ENCODE data around the gene CDH1.

Gene CDH1

DNA sequence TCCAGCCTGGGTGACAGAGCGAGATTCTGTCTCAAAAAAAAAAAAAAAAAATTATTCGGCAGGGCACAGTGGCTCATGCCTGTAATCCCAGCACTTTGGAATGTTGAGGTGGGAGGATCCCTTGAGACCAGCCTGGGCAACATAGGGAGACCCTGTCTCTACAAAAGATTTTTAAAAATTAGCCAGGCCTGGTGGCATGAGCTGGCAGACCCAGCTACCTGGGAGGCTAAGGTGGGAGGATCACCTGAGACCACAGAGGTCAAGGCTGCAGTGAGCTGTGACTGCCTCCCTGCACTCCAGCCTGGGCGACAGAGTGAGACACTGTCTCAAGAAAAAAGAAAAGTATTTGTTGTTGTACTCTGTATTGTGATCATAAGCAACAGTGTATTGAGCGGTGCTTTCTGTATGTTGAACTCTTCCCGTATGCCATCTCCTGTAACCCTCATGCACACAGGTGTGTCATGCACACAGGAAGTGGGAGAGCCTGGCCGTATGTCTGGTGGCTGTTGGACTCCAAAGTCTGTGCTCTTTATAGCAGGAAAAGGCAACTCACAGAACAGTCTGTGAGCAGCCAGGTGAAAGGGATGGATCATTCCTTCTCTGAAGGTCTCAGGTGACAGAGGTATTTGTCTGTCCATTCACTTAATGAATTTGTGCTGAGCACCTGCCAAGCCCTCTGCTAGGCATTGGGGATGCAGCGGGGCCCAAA lies 17.1 kb downstream of the CDH1 start:
- intact Hi-C loops (cut with DNase I): no loop called here
- DNase-seq: no peak

DNA sequence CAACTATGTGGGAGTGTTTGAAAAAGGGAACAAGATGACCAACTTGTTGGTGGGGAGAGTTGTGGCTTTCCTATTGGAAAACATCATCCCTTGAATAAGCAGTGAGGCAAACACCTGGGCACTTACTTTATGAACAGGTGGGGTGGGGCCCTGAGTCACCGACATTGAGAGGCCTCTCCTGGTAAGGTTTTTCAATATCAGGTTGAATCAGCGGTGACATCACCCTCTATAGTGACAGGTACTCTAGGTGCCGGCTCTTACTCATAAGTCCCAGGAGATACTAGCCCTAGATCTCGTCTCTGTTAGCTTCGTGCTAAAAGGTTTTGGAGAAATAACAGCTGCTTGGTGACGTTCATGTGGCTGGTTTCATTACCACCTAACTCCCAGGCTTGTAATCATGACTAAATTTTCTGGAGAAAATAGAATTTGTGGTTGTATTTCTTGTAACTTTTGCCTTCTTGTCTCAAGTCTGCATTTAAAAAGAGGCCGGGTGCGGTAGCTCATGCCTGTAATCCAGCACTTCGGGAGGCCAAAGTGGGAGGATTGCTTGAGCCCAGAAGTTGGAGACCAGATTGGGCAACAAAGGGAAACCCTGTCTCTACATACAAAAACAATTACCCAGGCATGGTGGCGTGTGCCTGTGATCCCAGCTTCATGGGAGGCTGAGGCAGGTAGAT lies 19.3 kb downstream of the CDH1 start:
- intact Hi-C loops (cut with DNase I): no loop called here
- DNase-seq: no peak

DNA sequence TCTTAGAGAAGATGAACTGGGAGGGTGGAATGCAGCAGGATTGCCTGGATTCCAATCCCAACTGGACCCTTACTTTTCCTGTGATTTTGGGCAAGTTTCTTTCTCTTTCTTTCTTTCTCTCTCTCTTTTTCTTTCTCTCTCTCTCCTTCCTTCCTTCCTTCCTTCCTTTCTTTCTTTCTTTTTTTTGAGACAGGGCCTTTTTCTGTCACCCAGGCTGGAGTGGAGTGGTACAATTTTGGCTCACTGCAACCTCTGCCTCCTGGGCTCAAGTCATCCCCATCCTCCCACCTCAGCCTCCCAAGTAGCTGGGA lies 20.5 kb downstream of the CDH1 start:
- no peak for DNase-seq
- intact Hi-C loops (cut with DNase I): no loop called here

DNA sequence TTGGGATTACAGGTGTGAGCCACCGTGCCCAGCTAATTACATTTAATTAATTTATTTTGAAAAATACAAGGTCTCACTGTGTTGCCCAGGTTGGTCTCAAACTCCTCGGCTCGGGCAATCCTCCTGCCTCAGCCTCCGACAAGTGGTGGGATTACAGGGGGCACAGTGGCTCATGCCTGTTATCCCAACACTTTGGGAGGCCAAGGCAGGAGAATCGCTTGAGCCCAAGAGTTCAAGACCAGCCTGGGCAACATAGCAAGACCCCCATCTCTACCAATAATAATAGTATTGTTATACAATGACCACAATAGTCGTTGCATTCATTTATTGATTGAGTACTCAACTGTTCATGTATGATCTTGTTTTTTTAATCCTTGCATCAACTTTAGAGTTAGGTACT lies 22.0 kb downstream of the CDH1 start:
- intact Hi-C loops (cut with DNase I): no loop called here
- no peak for DNase-seq

DNA sequence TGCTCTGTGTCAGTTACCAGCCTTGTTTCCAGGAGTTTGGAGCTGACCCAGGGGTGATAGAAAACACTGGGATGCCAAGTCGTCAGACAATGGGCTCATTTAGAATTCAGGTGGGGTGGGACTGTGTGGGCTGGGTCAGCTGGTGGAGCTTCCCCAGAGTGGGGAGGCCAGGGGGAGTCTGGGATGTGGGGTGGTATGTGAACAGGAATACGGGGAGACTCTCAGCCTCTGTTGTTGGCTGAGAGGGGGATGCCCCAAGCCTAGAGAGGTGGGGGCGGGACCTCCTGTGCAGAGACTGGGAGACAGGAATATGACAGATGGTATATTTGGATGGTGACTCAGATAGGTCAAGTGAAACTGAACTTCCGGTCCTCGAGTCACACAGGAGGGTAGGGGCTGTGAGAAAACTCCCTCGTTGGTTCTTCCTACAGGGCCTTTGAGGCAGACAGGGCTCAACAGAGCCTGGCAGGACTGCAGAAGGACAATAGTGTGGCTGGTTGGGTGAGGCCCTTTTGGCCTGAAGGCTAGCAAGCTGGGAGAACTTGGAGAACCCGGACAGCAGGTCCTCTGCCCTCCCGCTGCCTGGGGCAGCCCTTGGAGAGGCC lies 23.7 kb downstream of the CDH1 start:
- intact Hi-C loops (cut with DNase I): no loop called here
- peak in 41 of 42 donors; percentile 11 to 89 (median 67) for DNase-seq

DNA sequence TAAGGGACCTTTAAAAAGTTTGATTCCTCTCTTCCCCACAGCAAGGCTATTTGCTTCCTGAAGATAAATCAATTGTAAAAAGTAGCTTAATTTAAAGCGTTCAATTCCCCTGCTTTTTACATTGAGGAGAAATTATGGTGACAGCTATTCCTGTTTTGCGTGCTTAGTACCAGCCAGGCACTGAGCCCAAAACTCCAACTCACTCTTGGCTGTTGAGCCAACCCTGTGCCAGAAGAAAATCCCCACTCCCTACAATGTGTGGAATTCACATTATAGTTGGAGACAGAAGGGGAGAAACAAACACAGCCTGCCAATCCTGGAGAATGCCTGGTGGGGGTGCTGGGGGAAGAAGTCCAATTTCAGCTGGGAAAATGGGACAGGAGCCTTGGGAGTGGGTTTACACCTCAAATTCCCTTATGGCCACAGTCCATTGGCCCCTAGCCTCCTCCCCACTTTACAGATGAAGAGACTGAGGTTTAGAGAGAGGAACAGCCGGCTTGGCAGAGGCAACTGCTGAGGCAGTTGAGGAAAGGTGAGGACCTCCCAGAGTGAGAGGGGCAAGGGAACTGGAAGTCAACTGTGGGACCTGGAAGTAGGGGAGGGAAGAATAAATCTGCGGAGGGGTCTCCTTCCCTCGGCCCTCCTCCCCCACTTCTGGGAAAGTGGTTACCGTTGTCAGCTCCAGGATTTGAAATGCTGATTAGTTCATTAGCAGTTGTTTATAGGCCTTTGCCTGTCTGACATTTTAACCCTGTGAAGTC lies 26.1 kb downstream of the CDH1 start:
- intact Hi-C loops (cut with DNase I): no loop called here
- peak in 13 of 42 donors; percentile 27 to 71 (median 41) for DNase-seq

DNA sequence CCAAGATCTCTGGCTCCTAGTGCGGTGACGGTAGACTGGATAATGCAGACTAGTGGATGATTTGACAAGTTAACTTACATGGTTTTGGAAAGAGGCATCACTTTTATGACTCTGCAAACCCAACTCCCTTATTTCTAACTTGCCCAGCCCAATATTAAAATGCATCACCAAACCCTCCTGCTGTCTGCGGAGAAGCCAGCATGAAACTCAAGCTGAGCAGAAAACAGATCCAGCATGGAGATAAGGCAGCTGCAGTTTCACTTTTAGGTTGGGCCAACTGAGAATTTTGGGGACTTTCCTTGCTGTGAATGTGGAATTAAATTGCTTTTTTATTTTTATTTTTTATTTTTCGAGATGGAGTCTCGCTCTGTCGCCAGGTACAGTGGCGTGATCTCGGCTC lies 27.8 kb downstream of the CDH1 start:
- intact Hi-C loops (cut with DNase I): no loop called here
- no peak for DNase-seq

DNA sequence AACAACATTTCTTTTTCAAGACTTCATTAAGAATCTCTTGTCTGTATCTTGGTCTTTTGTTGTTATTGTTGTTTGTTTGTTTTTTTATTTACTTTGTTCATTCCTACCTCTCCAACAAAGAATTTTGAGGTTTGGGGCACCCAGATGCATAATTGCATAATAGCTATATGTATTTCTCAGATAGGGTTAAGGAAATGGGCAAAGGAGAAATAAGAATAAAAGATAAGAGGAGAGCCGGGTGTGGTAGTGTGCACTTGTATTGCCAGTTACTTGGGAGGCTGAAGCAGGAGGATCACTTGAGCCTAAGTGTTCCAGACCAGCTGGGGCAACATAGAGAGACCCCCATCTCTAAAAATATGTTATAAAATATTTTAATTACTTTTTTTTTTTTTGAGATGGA lies 30.5 kb downstream of the CDH1 start:
- intact Hi-C loops (cut with DNase I): no loop called here
- no peak for DNase-seq

DNA sequence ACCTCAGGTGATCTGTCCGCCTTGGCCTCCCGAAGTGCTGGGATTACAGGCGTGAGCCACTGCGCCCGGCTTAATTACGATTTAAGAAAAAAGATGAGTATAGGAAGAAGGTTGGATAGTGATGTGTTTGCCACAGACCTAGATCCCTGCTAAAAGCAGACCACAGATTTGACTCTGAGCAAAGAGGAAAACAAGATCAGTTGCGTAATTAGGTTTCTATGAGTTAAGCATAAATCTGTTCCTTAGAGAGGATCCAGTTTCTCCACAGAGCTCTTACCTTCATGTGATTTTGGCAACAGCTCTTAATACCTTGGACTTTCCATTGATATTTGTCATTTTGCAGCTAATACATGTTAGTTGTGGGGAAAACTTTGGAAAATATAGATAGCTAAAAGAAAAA lies 31.1 kb downstream of the CDH1 start:
- no peak for DNase-seq
- intact Hi-C loops (cut with DNase I): no loop called here

DNA sequence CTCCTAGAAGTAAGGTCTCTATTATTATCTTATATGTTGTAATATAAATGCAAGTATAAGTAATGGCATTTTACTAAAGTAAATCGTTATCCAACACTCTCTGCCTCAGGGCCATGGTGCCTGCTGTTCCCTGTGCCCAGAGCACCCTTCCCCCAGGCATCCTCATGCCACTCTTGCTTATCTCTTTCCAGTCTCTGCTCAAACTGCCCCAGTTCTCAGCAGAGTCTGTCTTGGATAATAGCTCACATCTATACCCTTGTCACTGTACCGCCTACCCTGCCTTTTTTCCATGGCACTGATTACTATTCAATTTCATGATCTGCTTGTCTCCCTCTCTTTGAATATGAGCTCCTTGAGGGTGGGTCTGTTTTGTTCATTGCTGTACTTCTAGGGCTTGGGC lies 31.7 kb downstream of the CDH1 start:
- peak in 2 of 42 donors; percentile 16 to 24 for DNase-seq
- intact Hi-C loops (cut with DNase I): no loop called here

DNA sequence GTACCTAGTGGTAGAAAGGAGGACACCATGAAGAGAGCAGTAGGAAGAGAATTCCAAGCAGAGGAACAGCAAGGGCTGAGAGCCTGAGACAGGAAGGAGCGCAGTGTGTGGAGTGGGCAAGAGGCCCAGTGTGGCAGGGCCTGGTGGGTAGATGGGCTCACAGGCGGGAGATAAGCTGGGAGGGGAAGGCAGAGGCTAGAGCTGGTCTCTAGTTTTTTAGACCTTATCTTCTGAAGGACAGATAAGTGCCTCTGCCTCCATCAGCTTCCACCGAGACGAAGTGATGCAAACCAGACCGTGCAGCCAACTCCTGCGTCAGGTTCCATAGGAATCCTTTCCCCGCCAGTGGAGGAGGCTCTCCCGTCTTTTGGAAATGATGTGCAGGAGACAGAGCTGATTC lies 33.6 kb downstream of the CDH1 start:
- intact Hi-C loops (cut with DNase I): no loop called here
- DNase-seq: no peak

DNA sequence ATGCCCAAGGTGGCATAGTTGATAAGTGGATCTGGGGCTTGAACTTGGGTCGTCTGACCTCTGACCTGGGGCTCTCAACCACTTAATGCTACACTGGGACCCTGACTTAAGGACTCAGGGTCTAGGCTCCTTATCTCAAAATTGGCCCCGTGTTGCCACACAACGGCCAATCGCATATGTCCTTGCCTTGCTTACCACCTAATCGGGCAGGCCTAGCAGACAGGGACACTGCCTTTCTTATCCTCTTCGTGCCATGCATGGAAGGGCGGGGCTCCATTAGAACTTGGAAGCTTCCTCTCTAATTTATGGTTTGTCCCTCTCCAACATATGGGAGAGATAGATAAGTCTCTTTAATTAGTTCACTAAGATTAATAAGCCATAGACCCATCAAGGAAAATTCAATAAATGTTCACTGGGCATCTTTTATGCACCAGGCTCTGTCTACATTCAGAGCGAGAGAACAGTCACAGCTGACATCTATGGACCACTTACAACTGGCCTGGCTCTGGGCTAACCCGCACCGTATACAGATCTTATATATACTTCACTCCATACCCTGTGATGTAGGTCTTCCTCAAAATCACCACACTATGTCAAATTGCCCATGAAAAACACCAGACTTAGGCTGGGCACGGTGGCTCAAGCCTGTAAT lies 35.1 kb downstream of the CDH1 start:
- no peak for DNase-seq
- intact Hi-C loops (cut with DNase I): no loop called here

DNA sequence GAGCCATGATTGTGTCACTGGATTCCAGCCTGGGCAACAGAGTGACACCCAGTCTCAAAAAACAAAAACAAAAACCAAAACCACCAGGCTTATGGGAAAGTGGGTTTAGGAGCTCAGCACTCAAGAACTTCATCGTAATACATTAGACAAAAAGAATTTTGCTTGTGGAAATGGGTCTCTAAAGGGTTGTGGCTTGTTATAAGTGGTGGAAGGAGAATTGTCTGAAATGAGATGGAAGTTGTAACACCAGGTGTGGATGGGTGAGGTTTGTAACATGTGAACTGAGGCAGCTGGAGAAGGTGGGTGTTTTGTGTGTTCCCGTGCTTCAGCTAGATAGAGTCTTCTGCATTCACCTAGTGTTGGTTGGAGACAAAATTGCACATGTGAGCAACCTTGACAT lies 35.8 kb downstream of the CDH1 start:
- no peak for DNase-seq
- intact Hi-C loops (cut with DNase I): no loop called here

DNA sequence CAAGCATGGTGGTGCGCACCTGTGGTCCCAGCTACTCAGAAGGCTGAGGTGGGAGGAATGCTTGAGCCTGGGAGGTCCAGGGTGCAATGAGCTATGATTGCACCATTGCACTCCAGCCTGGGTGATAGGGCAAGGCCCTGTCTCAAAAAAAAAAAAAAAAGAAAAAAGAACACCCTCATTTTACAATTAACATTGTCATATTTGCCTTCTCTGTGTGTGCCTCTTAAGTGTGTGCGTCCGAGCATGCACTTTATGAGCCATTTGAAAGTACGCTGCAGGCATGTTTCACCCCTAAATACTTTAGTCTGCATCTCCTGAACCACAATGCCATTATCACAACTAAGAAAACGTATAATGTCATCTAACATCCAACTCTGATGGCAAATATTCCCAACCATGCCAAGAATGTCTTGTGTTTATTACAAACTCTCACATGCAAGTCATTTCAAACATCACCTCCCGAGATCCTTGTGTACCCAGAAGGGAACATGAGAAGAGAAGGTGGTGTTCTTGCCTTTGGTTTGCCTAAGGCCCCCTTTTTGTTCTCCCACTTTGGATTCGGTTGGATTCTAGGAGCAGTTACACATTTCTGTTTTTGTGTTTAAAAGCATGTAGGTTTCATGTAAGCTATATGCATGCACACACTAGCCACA lies 38.0 kb downstream of the CDH1 start:
- intact Hi-C loops (cut with DNase I): no loop called here

DNA sequence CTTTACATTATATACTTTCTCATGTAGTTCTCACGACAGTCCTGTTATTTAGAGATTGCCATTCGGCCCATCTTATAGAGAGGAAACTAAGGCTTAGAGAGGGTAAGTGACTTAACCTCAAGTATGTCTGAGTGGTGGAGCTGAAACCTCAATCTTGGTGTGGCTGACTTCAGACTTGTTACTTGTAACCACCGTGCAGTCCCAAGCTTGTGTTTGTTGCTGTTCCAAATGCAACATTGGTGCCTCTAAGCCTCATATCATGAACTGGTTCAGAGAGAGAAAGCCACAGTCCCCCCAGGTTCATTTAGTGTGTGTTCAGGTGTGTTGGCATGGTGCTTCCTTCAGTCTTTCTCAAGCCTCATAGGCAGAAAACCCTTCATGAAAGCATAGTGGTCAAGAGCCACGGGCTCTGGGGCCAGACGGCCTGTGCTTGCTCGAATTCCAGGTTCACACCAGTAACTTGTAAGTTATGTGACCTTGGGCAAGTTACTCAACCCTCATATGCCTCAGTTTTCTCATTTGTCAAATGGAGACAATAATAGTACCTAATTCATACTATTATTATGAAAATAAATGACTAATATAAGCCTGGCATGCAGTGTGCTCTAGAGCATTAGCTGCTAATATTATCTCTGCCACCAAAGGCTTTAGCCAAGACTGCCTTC lies 39.9 kb downstream of the CDH1 start:
- intact Hi-C loops (cut with DNase I): no loop called here
- DNase-seq: no peak

More for the DNA sequence above, 38.0 kb downstream of the CDH1 start:
- DNase-seq: no peak

DNA sequence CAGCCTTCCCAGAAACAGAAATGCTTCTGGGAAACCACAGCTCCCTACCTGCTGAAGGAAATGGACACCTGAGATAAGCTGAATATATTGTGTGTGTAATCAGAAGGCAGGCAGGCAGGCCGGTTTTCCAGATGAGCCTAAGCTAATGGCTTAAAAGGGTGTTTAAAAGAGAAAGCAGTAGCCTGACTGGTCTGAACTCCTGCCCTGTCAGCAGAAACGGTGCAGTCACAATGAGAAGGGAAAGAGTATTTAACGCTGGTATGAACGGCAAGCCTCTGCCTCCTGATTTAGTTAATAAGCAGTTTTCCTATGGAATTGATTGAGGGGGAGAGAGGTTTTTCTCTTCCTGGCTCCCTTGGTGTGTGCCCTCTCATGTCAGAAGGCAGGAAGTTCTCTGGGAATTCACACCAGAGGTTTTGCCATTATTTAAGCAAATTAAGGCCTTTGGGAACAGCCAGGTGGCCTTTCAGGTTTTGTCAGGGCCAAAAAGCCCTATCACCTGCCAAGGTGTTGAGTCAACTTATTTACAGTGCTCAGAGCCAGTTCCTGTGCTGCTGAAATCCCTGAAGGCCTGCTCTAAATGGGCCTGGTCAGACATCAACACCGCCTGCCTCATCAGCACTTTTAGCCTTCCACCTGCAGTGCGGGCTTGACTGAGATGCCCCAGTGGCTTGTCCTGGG lies 41.6 kb downstream of the CDH1 start:
- DNase-seq: peak in 1 of 42 donors; percentile 59
- intact Hi-C loops (cut with DNase I): no loop called here

DNA sequence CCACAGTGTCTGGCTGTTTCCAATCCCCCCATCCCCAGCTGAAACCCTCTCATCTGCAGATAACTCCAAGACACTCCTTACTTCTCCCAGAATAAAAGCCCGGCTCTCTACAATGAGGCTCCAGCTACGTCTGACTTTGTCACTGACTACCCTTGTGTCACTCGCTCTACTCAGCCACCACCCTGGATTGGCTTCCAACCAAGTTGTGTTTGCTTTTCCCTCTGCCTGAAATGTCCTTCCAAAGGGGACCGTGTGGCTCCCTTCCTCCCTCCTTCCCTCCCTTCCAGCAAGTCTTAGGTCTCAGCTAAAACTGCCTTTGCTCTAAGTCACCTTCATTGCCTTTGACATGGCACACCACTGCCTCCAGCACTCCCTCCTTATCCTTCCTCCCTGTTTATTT lies 42.8 kb downstream of the CDH1 start:
- DNase-seq: no peak
- intact Hi-C loops (cut with DNase I): no loop called here

DNA sequence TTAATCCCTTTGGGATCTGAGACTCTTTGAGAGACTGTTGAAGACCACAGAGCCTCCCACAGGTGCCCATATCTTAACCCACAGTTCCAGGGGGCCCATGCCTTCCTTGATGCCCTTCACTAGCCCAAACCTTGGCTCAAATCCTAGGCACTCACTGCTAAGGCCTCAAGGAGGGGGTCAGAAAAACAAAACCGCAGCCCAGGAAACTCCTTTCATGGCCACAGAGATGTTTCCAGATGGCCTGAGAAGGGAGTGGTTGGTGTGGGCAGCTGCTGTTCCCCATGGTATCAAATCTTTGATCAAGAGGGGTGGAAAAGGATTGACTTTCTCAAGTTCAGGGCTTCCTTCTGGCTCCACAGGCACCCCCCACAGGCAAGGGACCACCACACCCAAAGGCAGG lies 44.7 kb downstream of the CDH1 start:
- intact Hi-C loops (cut with DNase I): no loop called here
- DNase-seq: no peak
